GM12878 (cell line): ENCODE data around the gene IL21. TPM values are rescaled to one million over a fixed set of nuclear protein-coding genes. Genes with fewer than 3 reads are reported as not detected.

ENCODE experiments used
- ATAC-seq: fragments of 200-7000 bp; cut with Tn5 transposase; 3 replicates; pipeline ENCODE4 v1.9.1; 2020; ENCODE audit warnings: mild to moderate bottlenecking, moderate library complexity
- BruUV-seq: library from RNA; stranded (reverse); fragments of 400-500 nt; replicated peaks from 2 replicates; lab custom pipeline; 2021; lab: Mats Ljungman, UMichigan
- CTCF ChIA-PET: fragments of 300-600 bp; sonication (Branson Sonifier 250); formaldehyde crosslinking; extraction: SDS; loops from one replicate; lab custom pipeline; 2021; ENCODE audit warnings: inconsistent platforms; lab: Yijun Ruan, JAX
- POLR2A ChIA-PET: fragments of 350-600 bp; formaldehyde crosslinking; extraction: SDS; loops from one replicate; lab custom pipeline; 2021; ENCODE audit warnings: inconsistent platforms; lab: Charles Lee
- RAD21 ChIA-PET: fragments of 300-600 bp; sonication (Branson Sonifier 250); formaldehyde crosslinking; loops from one replicate; lab custom pipeline; 2023; ENCODE audit warnings: antibody characterized with exemption; ENCODE audit not compliant: unreplicated experiment; lab: Charles Lee
- SMC1A ChIA-PET: fragments of 300-600 bp; sonication (Branson Sonifier 250); formaldehyde crosslinking; loops from one replicate; lab custom pipeline; 2023; ENCODE audit not compliant: unreplicated experiment, uncharacterized antibody; lab: Charles Lee
- DNase-seq: peaks from one replicate; pipeline ENCODE4 v3.0.0-alpha.2; 2011; ENCODE audit warnings: low read depth, low spot score
- FAIRE-seq: peaks from 3 replicates; lab custom pipeline; 2011; peaks lifted over from hg19 to GRCh38; lab: Jason Lieb, UNC
- H2AFZ ChIP-seq: 2 replicates; pipeline ENCODE4 v1.6.0; 2011; ENCODE audit warnings: low read depth, low read length, control low read depth; ENCODE audit not compliant: control insufficient read depth
- H3K27ac ChIP-seq: 2 replicates; pipeline ENCODE4 v1.5.1; 2011; ENCODE audit warnings: control low read depth; ENCODE audit not compliant: control insufficient read depth, insufficient read depth
- H3K27me3 ChIP-seq, 2 experiments: replicated peaks in 1 of 2; 2 replicates each; pipeline versions ENCODE4 v1.6.0 to v1.6.1; 2011; ENCODE audit warnings: low read length in 1 of 2; ENCODE audit not compliant: control insufficient read depth in 2 of 2, insufficient read depth in 2 of 2
- H3K36me3 ChIP-seq, 2 experiments: 2 replicates each; pipeline ENCODE4 v1.5.1; 2011; ENCODE audit warnings: low read length in 1 of 2; ENCODE audit not compliant: control insufficient read depth in 2 of 2, insufficient read depth in 2 of 2
- H3K4me1 ChIP-seq: 2 replicates; pipeline ENCODE4 v1.6.1; 2011; ENCODE audit warnings: mild to moderate bottlenecking, low read length, moderate library complexity, mixed read lengths; ENCODE audit not compliant: control insufficient read depth, insufficient read depth
- H3K4me2 ChIP-seq: 2 replicates; pipeline ENCODE4 v1.6.0; 2011; ENCODE audit warnings: control low read depth; ENCODE audit not compliant: control insufficient read depth, insufficient read depth
- H3K4me3 ChIP-seq: fragments of 200-600 bp; sonication (generic); 2 replicates; pipeline ENCODE4 v1.5.1; 2016
- H3K79me2 ChIP-seq: 2 replicates; pipeline ENCODE4 v1.6.0; 2011; ENCODE audit warnings: low read length; ENCODE audit not compliant: control insufficient read depth, insufficient read depth
- H3K9ac ChIP-seq: 2 replicates; pipeline ENCODE4 v1.8.0; 2011; ENCODE audit warnings: low read length, control low read depth, mixed read lengths; ENCODE audit not compliant: control insufficient read depth, insufficient read depth
- H3K9me3 ChIP-seq: replicated peaks from 3 replicates; pipeline ENCODE4 v1.5.1; 2011; ENCODE audit warnings: mild to moderate bottlenecking, low read length; ENCODE audit not compliant: control insufficient read depth, insufficient read depth
- H4K20me1 ChIP-seq: 2 replicates; pipeline ENCODE4 v1.6.0; 2011; ENCODE audit not compliant: control insufficient read depth, insufficient read depth
- ATF3 ChIP-seq: IDR thresholded peaks from 2 replicates; pipeline ENCODE4 v1.6.1; 2011; ENCODE audit warnings: low read depth, mild to moderate bottlenecking, low read length, moderate library complexity, borderline replicate concordance; ENCODE audit errors: extremely low read depth
- ETV6 ChIP-seq, 2 experiments: fragments of 450-650 bp in 1 of 2; IDR thresholded peaks in 1 of 2; conservative IDR thresholded peaks in 1 of 2; 2 replicates each; pipeline ENCODE4 v1.6.1; 2014; ENCODE audit warnings: antibody characterized with exemption in 1 of 2, borderline replicate concordance in 1 of 2, low read depth in 1 of 2, mild to moderate bottlenecking in 1 of 2, moderate library complexity in 1 of 2
- GABPA ChIP-seq: IDR thresholded peaks from 2 replicates; pipeline ENCODE4 v1.6.1; 2014; ENCODE audit warnings: antibody characterized with exemption, low read depth, mild to moderate bottlenecking, inconsistent platforms
- HDAC6 ChIP-seq: fragments of 200-600 bp; sonication (generic); IDR thresholded peaks from one replicate; pipeline ENCODE4 v1.8.0; 2017; ENCODE audit warnings: antibody characterized with exemption; ENCODE audit not compliant: unreplicated experiment
- POLR2AphosphoS2 ChIP-seq: IDR thresholded peaks from 2 replicates; pipeline ENCODE4 v1.6.1; 2011; ENCODE audit warnings: low read depth, mild to moderate bottlenecking, low read length, improper control_type of control experiment, moderate library complexity
- TAF1 ChIP-seq: IDR thresholded peaks from 2 replicates; pipeline ENCODE4 v1.6.1; 2011; ENCODE audit warnings: mild to moderate bottlenecking, low read depth, low read length, borderline replicate concordance
- ZZZ3 ChIP-seq: IDR thresholded peaks from 2 replicates; pipeline ENCODE4 v1.6.1; 2011; ENCODE audit warnings: low read depth; ENCODE audit not compliant: control insufficient read depth, insufficient read length
- WGBS: methylation state at CpG from one replicate; pipeline ENCODE4 v1.1.6; 2016; ENCODE audit warnings: low lambda C conversion rate; ENCODE audit not compliant: insufficient replicate concordance, insufficient coverage; ENCODE audit errors: missing lambda C conversion rate; 5-methylcytosine and 5-hydroxymethylcytosine counted together
- in situ Hi-C: fragments of 300-500 bp; cut with MboI; formaldehyde crosslinking; loops from 9 replicates; pipeline ENCODE4 v1.14.3; 2018; ENCODE audit warnings: mixed read lengths
- intact Hi-C: fragments of 100-400 bp; cut with micrococcal nuclease; formaldehyde crosslinking; loops from one replicate; pipeline ENCODE4 v1.14.2; 2022; ENCODE audit not compliant: unreplicated experiment
- polyA plus RNA-seq, 11 experiments: library from polyadenylated mRNA; depleted of rRNA in 4 of 11; unstranded in 6 of 11; stranded (reverse) in 5 of 11; fragments of >200 nt; fragmentation: Nextera tagmentation in 4 of 11; fragmentation: Illumina TruSeq in 1 of 11; extraction: Ambion mirVana in 4 of 11; extraction: Trizol in 1 of 11; gene quantifications; 1 replicate in 1 of 11; 2 replicates in 10 of 11; pipeline versions ENCODE4 v1.2.1 to v1.2.3, GENCODE V29; 2011 to 2016; ENCODE audit warnings: inconsistent platforms in 2 of 11, missing spikeins in 2 of 11, low read depth in 1 of 11
- total RNA-seq, 4 experiments: library from RNA; depleted of rRNA in 3 of 4; stranded (reverse); fragments of >200 nt in 3 of 4; fragmentation: Illumina TruSeq in 1 of 4; extraction: Trizol in 1 of 4; gene quantifications; 2 replicates each; pipeline versions ENCODE4 v1.2.1 to v1.2.3, GENCODE V29; 2013 to 2021

Gene IL21
- total and polyA plus RNA-seq, 10 of the 15 experiments (the other 5 are each of a cell fraction or from before 2014, with no cell fraction given) = not detected

GRCh38 chr4:122616915-122617596, 3.8 kb downstream of the IL21 start (continued):
- TF ChIP-seq ZZZ3 = no peak
- no peak for TF ChIP-seq HDAC6

GRCh38 chr4:122614621-122615020, 6.2 kb downstream of the IL21 start:
- POLR2A ChIA-PET = no interaction called here
- FAIRE-seq = no peak
- no TSS peak for BruUV-seq
- Histone ChIP-seq H3K27me3 (no peaks in the 10 kb centered on the region; a peak in 1 of 4 replicates), H3K4me2 (no peak overlapping the region), H4K20me1 (no peaks in the 10 kb centered on the region), H3K36me3 (no peaks in the 10 kb centered on the region), H3K79me2 (no peaks in the 10 kb centered on the region), H3K9ac (no peak overlapping the region), H3K9me3 (no peaks in the 10 kb centered on the region), H3K27ac (no peak overlapping the region), H2AFZ (no peak overlapping the region), H3K4me1 (no peaks in the 10 kb centered on the region), H3K4me3 (no peak overlapping the region)
- TF ChIP-seq ATF3 (no peak), POLR2AphosphoS2 (no peak), TAF1 (no peak), GABPA (no peak), ETV6 (conservative IDR thresholded peaks at IDR 0.05 in 1 of 2, IDR thresholded peaks at IDR 0.05 in 1 of 2; ENCODE audit: borderline replicate concordance in 1 of 2, low read depth in 1 of 2) (no peak)
- SMC1A ChIA-PET = interaction anchor here (1.1 kb wide), 1 partner anchor 21 kb away, joined by 3 read pairs; no protein-coding TSS in a partner anchor
- ATAC-seq = no peak
- in situ Hi-C loops = no loop called here
- CTCF ChIA-PET = interaction anchor here (1.7 kb wide), 1 partner anchor 12 kb away, joined by 12 read pairs; no protein-coding TSS in a partner anchor
- no peak for DNase-seq
- WGBS = 82% methylated on average over 1 of the region's 1 CpG
- RAD21 ChIA-PET = no interaction called here
- intact Hi-C loops = no loop called here
